Fibroblast of the aortic adventitia (primary cell): ENCODE data around the gene KRTAP10-9. TPM values are rescaled to one million over a fixed set of nuclear protein-coding genes. Genes with fewer than 3 reads are reported as not detected.
"Not testable (repeated sequence)": the region's sequence is repeated elsewhere in the genome, so short reads cannot be mapped to it uniquely, and the experiment has no call there.

Source experiments
- DNase-seq: peaks from one replicate; pipeline ENCODE4 v3.0.0-alpha.2; 2010; ENCODE audit warnings: low read depth
- H3K4me3 ChIP-seq: 2 replicates; pipeline ENCODE4 v1.5.1; 2011; ENCODE audit warnings: low read depth, mild to moderate bottlenecking, control low read depth, low read length, moderate library complexity
- CTCF ChIP-seq: IDR thresholded peaks from 2 replicates; pipeline ENCODE4 v1.5.1; 2011; ENCODE audit warnings: mild to moderate bottlenecking, low read length, control low read depth, inconsistent platforms; ENCODE audit not compliant: insufficient read depth
- total RNA-seq: library from RNA; depleted of rRNA; stranded (reverse); fragments of >200 nt; gene quantifications from 2 replicates; pipeline ENCODE4 v1.2.3, GENCODE V29; 2012; ENCODE audit warnings: low replicate concordance

The KRTAP10-9 gene
- total RNA-seq, 1 donor, result not detected

GRCh38 chr21:44617071-44617501, 9.8 kb upstream of the KRTAP10-9 start:
- DNase-seq, result no peak
- no peak overlapping the region for H3K4me3 ChIP-seq
- no peak for TF ChIP-seq CTCF

- peak; percentile 6 for DNase-seq
- TF ChIP-seq CTCF, result peak; percentile 23
- no peak overlapping the region for H3K4me3 ChIP-seq
Observed at GRCh38 chr21:44618504-44618903, 8.4 kb upstream of the KRTAP10-9 start.

- TF ChIP-seq CTCF, result no peak
- DNase-seq, result no peak
- H3K4me3 ChIP-seq, result no peak overlapping the region
Observed at GRCh38 chr21:44618909-44619308, 8.0 kb upstream of the KRTAP10-9 start.

- no peak for TF ChIP-seq CTCF
- no peak for DNase-seq
- no peak overlapping the region for H3K4me3 ChIP-seq
Observed at GRCh38 chr21:44619886-44620285, 7.0 kb upstream of the KRTAP10-9 start.

- H3K4me3 ChIP-seq, result no peak overlapping the region
- no peak for TF ChIP-seq CTCF
- DNase-seq, result no peak
Observed at GRCh38 chr21:44623575-44623974, 3.3 kb upstream of the KRTAP10-9 start.

- no peak overlapping the region for H3K4me3 ChIP-seq
- no peak for TF ChIP-seq CTCF
- no peak for DNase-seq
Observed at GRCh38 chr21:44625756-44626155, 1.1 kb upstream of the KRTAP10-9 start.

GRCh38 chr21:44626262-44626661, 631 bp upstream of the KRTAP10-9 start:
- TF ChIP-seq CTCF, result no peak
- DNase-seq, result no peak
- no peak overlapping the region for H3K4me3 ChIP-seq

- not testable (repeated sequence) for DNase-seq, H3K4me3 ChIP-seq
Observed at GRCh38 chr21:44627181-44627822, 409 bp downstream of the KRTAP10-9 start.

- H3K4me3 ChIP-seq, DNase-seq: not testable (repeated sequence)
Observed at GRCh38 chr21:44627831-44628233, 939 bp downstream of the KRTAP10-9 start.
